Endothelial cell of umbilical vein (primary cell): ENCODE data around the gene SPSB1. TPM values are rescaled to one million over a fixed set of nuclear protein-coding genes. Genes with fewer than 3 reads are reported as not detected.

Source experiments
- BruUV-seq: library from RNA; stranded (reverse); fragments of 400-500 nt; replicated peaks from 2 replicates; lab custom pipeline; 2021; lab: Mats Ljungman, UMichigan
- CTCF ChIA-PET: fragments of 300-600, 350-600 bp; sonication (Branson Sonifier 250); formaldehyde crosslinking; loops from one replicate; lab custom pipeline; 2021; ENCODE audit warnings: antibody characterized with exemption, inconsistent platforms; lab: Charles Lee
- POLR2A ChIA-PET: fragments of 300-600, 350-600 bp; sonication (Branson Sonifier 250); formaldehyde crosslinking; loops from one replicate; lab custom pipeline; 2021; ENCODE audit warnings: antibody characterized with exemption, inconsistent platforms; lab: Charles Lee
- DNase-seq: peaks from one replicate; pipeline ENCODE4 v3.0.0-alpha.2; 2011; ENCODE audit warnings: low read depth, low spot score
- FAIRE-seq: peaks from 2 replicates; lab custom pipeline; 2011; peaks lifted over from hg19 to GRCh38; lab: Jason Lieb, UNC
- H2AFZ ChIP-seq: 2 replicates; pipeline ENCODE4 v1.6.0; 2012; ENCODE audit warnings: low read depth, low read length, control low read depth, inconsistent platforms
- H3K27ac ChIP-seq: 2 replicates; pipeline ENCODE4 v1.5.1; 2011; ENCODE audit warnings: low read depth, mild to moderate bottlenecking, control low read depth, low read length, moderate library complexity; ENCODE audit not compliant: insufficient read depth
- H3K27me3 ChIP-seq, 2 experiments: 2 replicates each; pipeline versions ENCODE4 v1.6.0 to v1.6.1; 2011; ENCODE audit warnings: low read length in 2 of 2, mixed read lengths in 1 of 2; ENCODE audit not compliant: control insufficient read depth in 2 of 2, insufficient read depth in 2 of 2
- H3K36me3 ChIP-seq, 2 experiments: 2 replicates in 1 of 2; 3 replicates in 1 of 2; pipeline ENCODE4 v1.5.1; 2011; ENCODE audit warnings: low read length in 2 of 2, mild to moderate bottlenecking in 1 of 2, moderate library complexity in 1 of 2; ENCODE audit not compliant: control insufficient read depth in 2 of 2, insufficient read depth in 2 of 2; ENCODE audit errors: extremely low read depth in 1 of 2
- H3K4me1 ChIP-seq: 3 replicates; pipeline ENCODE4 v1.5.1; 2011; ENCODE audit warnings: mild to moderate bottlenecking, low read length; ENCODE audit not compliant: control insufficient read depth, insufficient read depth; ENCODE audit errors: extremely low read depth
- H3K4me2 ChIP-seq: 2 replicates; pipeline ENCODE4 v1.6.1; 2011; ENCODE audit warnings: low read length, control low read depth, mixed read lengths; ENCODE audit not compliant: insufficient read depth
- H3K4me3 ChIP-seq, 3 experiments: fragments of 200-600 bp in 1 of 3; sonication (generic), shearing (Covaris generic) in 1 of 3; replicated peaks in 1 of 3; 2 replicates each; pipeline ENCODE4 v1.5.1; 2011 to 2016; ENCODE audit warnings: control low read depth in 3 of 3, low read length in 3 of 3, mild to moderate bottlenecking in 2 of 3, inconsistent platforms in 1 of 3, low read depth in 1 of 3, moderate library complexity in 1 of 3; ENCODE audit not compliant: insufficient read depth in 1 of 3
- H3K79me2 ChIP-seq: 2 replicates; pipeline ENCODE4 v1.6.0; 2012; ENCODE audit warnings: low read length, inconsistent platforms; ENCODE audit not compliant: control insufficient read depth, insufficient read depth
- H3K9ac ChIP-seq: replicated peaks from 2 replicates; pipeline ENCODE3; 2011; ENCODE audit warnings: low read length, control low read depth; ENCODE audit not compliant: insufficient read depth; ENCODE audit errors: extremely low read depth
- H3K9me1 ChIP-seq: replicated peaks from 3 replicates; pipeline ENCODE4 v1.6.0; 2011; ENCODE audit warnings: mild to moderate bottlenecking, low read length; ENCODE audit not compliant: control insufficient read depth, insufficient read depth; ENCODE audit errors: extremely low read depth
- H3K9me3 ChIP-seq: replicated peaks from 2 replicates; pipeline ENCODE4 v1.5.1; 2012; ENCODE audit warnings: low read length, inconsistent platforms; ENCODE audit not compliant: control insufficient read depth, insufficient read depth
- H4K20me1 ChIP-seq: replicated peaks from 2 replicates; pipeline ENCODE3; 2011; ENCODE audit warnings: mild to moderate bottlenecking, low read length; ENCODE audit not compliant: control insufficient read depth, insufficient read depth; ENCODE audit errors: extremely low read depth
- EZH2 ChIP-seq: IDR thresholded peaks from 2 replicates; pipeline ENCODE4 v1.6.1; 2012; ENCODE audit warnings: borderline replicate concordance, low read depth, mild to moderate bottlenecking, moderate library complexity, low read length, inconsistent platforms; ENCODE audit not compliant: severe bottlenecking
- FOS ChIP-seq: IDR thresholded peaks from 2 replicates; pipeline ENCODE4 v1.6.1; 2011; ENCODE audit warnings: mild to moderate bottlenecking, low read length, moderate library complexity, borderline replicate concordance; ENCODE audit not compliant: insufficient read depth
- GATA2 ChIP-seq: IDR thresholded peaks from 2 replicates; pipeline ENCODE4 v1.7.0; 2011; ENCODE audit warnings: low read depth, mild to moderate bottlenecking, moderate library complexity, mixed read lengths, low read length; ENCODE audit not compliant: insufficient read length, insufficient read depth
- JUN ChIP-seq: IDR thresholded peaks from 2 replicates; pipeline ENCODE4 v1.6.1; 2011; ENCODE audit warnings: borderline replicate concordance, low read depth; ENCODE audit not compliant: insufficient read length, insufficient read depth
- MYC ChIP-seq: IDR thresholded peaks from one replicate; pipeline ENCODE4 v1.6.1; 2011; ENCODE audit warnings: mild to moderate bottlenecking, low read depth, low read length
- POLR2A ChIP-seq: IDR thresholded peaks from 2 replicates; pipeline ENCODE4 v1.6.1; 2012; ENCODE audit warnings: low read depth, mild to moderate bottlenecking, control low read depth, low read length
- POLR2AphosphoS5 ChIP-seq: IDR thresholded peaks from 2 replicates; pipeline ENCODE4 v1.6.1; 2012; ENCODE audit warnings: low read depth, mild to moderate bottlenecking, control low read depth, low read length, moderate library complexity; ENCODE audit not compliant: insufficient read depth
- dilution Hi-C: fragments of 300-500 bp; cut with MboI; formaldehyde crosslinking; loops from one replicate; pipeline ENCODE4 v1.15.0; 2019; ENCODE audit warnings: low sequenced_read_pairs; ENCODE audit not compliant: extremely low pct_ligation_motif_present
- intact Hi-C: fragments of 100-400 bp; cut with micrococcal nuclease; formaldehyde crosslinking; loops from one replicate; pipeline ENCODE4 v1.10.0; 2022
- polyA plus RNA-seq, 4 experiments: library from polyadenylated mRNA; depleted of rRNA in 3 of 4; stranded (reverse) in 3 of 4; unstranded in 1 of 4; fragments of >200 nt; gene quantifications; 2 replicates each; pipeline versions ENCODE4 v1.2.1 to v1.2.3, GENCODE V29; 2011 to 2012; ENCODE audit warnings: missing spikeins in 1 of 4
- total RNA-seq: library from RNA; stranded (reverse); gene quantifications from 2 replicates; pipeline ENCODE4 v1.2.3, GENCODE V29; 2021
- TF ChIP-seq, protein P1 (sequence below): IDR thresholded peaks from 2 replicates; pipeline ENCODE4 v1.6.1; 2011; ENCODE audit not compliant: insufficient read depth, insufficient read length
- TF ChIP-seq, protein P2 (sequence below), 2 donors: IDR thresholded peaks; 1 replicate in 1 of 2; 2 replicates in 1 of 2; pipeline ENCODE4 v1.5.1; 2011; ENCODE audit warnings: low read length in 2 of 2, mild to moderate bottlenecking in 2 of 2, moderate library complexity in 2 of 2, control low read depth in 1 of 2, inconsistent platforms in 1 of 2, low read depth in 1 of 2; ENCODE audit not compliant: insufficient read depth in 1 of 2; ENCODE audit errors: extremely low read depth in 1 of 2

SPSB1 gene
- total and polyA plus RNA-seq, 2 donors (not counting 3 experiments of a cell fraction or from before 2014, with no cell fraction given) = 41.9 to 61.2 TPM

- intact Hi-C loops (no loop called here), dilution Hi-C loops (no loop called here)
- FAIRE-seq = no peak
- BruUV-seq = no TSS peak
- TF ChIP-seq POLR2AphosphoS5 (no peak), POLR2A (no peak), FOS (no peak), MYC (no peak), GATA2 (no peak), EZH2 (no peak), JUN (no peak)
- TF ChIP-seq, protein P1, sequence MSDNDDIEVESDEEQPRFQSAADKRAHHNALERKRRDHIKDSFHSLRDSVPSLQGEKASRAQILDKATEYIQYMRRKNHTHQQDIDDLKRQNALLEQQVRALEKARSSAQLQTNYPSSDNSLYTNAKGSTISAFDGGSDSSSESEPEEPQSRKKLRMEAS = no peak
- TF ChIP-seq, protein P2, sequence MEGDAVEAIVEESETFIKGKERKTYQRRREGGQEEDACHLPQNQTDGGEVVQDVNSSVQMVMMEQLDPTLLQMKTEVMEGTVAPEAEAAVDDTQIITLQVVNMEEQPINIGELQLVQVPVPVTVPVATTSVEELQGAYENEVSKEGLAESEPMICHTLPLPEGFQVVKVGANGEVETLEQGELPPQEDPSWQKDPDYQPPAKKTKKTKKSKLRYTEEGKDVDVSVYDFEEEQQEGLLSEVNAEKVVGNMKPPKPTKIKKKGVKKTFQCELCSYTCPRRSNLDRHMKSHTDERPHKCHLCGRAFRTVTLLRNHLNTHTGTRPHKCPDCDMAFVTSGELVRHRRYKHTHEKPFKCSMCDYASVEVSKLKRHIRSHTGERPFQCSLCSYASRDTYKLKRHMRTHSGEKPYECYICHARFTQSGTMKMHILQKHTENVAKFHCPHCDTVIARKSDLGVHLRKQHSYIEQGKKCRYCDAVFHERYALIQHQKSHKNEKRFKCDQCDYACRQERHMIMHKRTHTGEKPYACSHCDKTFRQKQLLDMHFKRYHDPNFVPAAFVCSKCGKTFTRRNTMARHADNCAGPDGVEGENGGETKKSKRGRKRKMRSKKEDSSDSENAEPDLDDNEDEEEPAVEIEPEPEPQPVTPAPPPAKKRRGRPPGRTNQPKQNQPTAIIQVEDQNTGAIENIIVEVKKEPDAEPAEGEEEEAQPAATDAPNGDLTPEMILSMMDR (IDR thresholded peaks at IDR 0.05; ENCODE audit: extremely low read depth in 1 of 2, insufficient read depth in 1 of 2, low read depth in 1 of 2, low read length in 2 of 2) = no peak
- Histone ChIP-seq H4K20me1 (peaks cover 19% of the 10 kb centered on the region), H3K9me1 (no peaks in the 10 kb centered on the region), H3K9me3 (no peaks in the 10 kb centered on the region), H3K27me3 (no peaks in the 10 kb centered on the region), H3K9ac (no peak overlapping the region), H3K4me1 (peaks cover 7% of the 10 kb centered on the region), H2AFZ (no peak overlapping the region), H3K4me3 (no peak overlapping the region), H3K4me2 (no peak overlapping the region), H3K36me3 (peaks cover 0 to 2% of the 10 kb centered on the region in 2 experiments), H3K27ac (no peak overlapping the region), H3K79me2 (peaks cover 96% of the 10 kb centered on the region)
- DNase-seq = no peak
- POLR2A ChIA-PET = interaction anchor here (0.6 kb wide), 1 partner anchor 16 kb away, joined by 5 read pairs; the partner anchor contains the start of gene SPSB1
- CTCF ChIA-PET = interaction anchor here (2.2 kb wide), 1 partner anchor 9 kb away, joined by 7 read pairs; no protein-coding TSS in a partner anchor
Observed at GRCh38 chr1:9308236-9308785, 15.6 kb downstream of the SPSB1 start.
